Calu3 (cell line): ENCODE results near the gene ACACB. TPM values are rescaled to one million over a fixed set of nuclear protein-coding genes. Genes with fewer than 3 reads are reported as not detected.

Experiments used
- BruUV-seq: library from RNA; stranded (reverse); fragments of 400-500 nt; replicated peaks from 2 replicates; lab custom pipeline; 2021; lab: Mats Ljungman, UMichigan
- CTCF ChIA-PET: fragments of 300-600 bp; sonication (Branson Sonifier 250); formaldehyde crosslinking; loops from one replicate; lab custom pipeline; 2022; ENCODE audit warnings: antibody characterized with exemption; lab: Charles Lee
- DNase-seq: peaks from one replicate; pipeline ENCODE4 v3.0.0; 2022
- H3K27ac Mint-ChIP-seq: one replicate; pipeline ENCODE4 v1.8.0; 2022; ENCODE audit warnings: mixed read lengths; ENCODE audit not compliant: unreplicated experiment
- H3K27me3 Mint-ChIP-seq: one replicate; pipeline ENCODE4 v1.8.0; 2022; ENCODE audit warnings: mixed read lengths; ENCODE audit not compliant: unreplicated experiment
- H3K36me3 Mint-ChIP-seq: one replicate; pipeline ENCODE4 v1.8.0; 2022; ENCODE audit warnings: mild to moderate bottlenecking, moderate library complexity, mixed read lengths; ENCODE audit not compliant: insufficient read depth, unreplicated experiment
- H3K4me1 Mint-ChIP-seq: one replicate; pipeline ENCODE4 v1.8.0; 2022; ENCODE audit warnings: mild to moderate bottlenecking, low read depth, mixed read lengths; ENCODE audit not compliant: unreplicated experiment
- H3K4me3 Mint-ChIP-seq: one replicate; pipeline ENCODE4 v1.8.0; 2022; ENCODE audit warnings: mild to moderate bottlenecking, low read depth, moderate library complexity, mixed read lengths; ENCODE audit not compliant: unreplicated experiment
- H3K9me3 Mint-ChIP-seq: one replicate; pipeline ENCODE4 v1.8.0; 2022; ENCODE audit warnings: low read depth, mixed read lengths; ENCODE audit not compliant: unreplicated experiment
- CTCF ChIP-seq: fragments of 200-600 bp; IDR thresholded peaks from one replicate; pipeline ENCODE4 v1.8.0; 2022; ENCODE audit warnings: antibody characterized with exemption; ENCODE audit not compliant: unreplicated experiment
- intact Hi-C: fragments of 100-400 bp; cut with micrococcal nuclease; formaldehyde crosslinking; loops from one replicate; pipeline ENCODE4 v1.10.0; 2022; ENCODE audit not compliant: unreplicated experiment
- total RNA-seq: library from RNA; stranded (reverse); gene quantifications from 2 replicates; pipeline ENCODE4 v1.2.3, GENCODE V29; 2022

ACACB gene
- total RNA-seq, 1 experiment from 2014 or later, result 6.2 TPM

DNA sequence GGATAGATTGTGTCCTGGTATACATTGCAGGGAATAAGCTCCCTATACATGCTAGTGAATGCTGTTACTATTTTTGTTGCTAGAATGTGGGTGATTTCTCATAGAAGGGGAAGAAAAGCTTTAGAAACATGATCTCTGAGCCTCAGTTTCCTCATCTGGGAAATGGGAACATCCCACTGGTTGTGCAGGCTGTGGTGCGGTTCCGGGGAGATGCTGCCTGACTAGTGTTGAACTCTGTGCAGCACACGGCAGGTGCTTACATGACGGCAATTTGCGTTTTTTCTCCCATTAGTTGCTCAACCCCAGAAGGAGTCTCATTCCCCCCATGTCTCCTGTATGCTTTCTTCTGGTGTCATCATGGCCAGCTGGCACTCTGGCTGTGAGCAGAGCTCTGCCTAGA, 159.8 kb downstream of the ACACB start:
- H3K9me3 Mint-ChIP-seq, result no peaks in the 10 kb centered on the region
- no peaks in the 10 kb centered on the region for H3K4me1 Mint-ChIP-seq
- H3K4me3 Mint-ChIP-seq, result no peak overlapping the region
- BruUV-seq, result no TSS peak
- no peak overlapping the region for H3K27ac Mint-ChIP-seq
- no peak for DNase-seq
- peaks cover 80% of the 10 kb centered on the region for H3K27me3 Mint-ChIP-seq
- CTCF ChIA-PET, result interaction anchor here (0.6 kb wide), 1 partner anchor 138 kb away, joined by 3 read pairs; no protein-coding TSS in a partner anchor
- no peak for TF ChIP-seq CTCF
- no peaks in the 10 kb centered on the region for H3K36me3 Mint-ChIP-seq
- intact Hi-C loops, result no loop called here

DNA sequence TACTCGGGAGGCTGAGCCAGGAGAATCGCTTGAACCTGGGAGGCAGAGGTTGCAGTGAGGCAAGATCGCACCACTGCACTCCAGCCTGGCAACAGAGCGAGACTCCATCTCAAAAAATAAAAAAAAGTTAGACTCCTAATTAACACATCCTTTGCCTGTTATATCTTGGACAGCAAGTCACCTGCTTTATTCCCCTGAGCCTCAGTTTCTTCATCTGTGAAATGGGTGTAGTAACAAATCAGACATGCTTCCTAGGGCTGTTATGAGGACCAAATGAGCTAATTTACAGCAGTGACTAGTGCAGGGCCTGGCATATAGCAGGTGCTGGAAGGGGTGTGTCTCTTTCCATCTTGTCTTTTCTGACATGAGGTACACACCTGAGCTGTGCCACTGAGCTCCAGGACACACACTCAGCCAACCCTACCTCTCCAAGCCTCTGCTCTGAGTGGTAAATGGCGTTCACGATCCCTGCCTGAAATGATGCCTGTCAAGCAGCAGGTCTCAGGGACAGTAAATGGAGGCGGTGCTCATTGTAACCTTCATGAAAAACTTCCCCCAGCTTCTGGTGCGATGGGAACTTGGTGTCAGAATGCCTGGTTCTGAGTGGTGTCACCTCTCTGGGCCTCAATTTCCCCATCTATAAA, 161.0 kb downstream of the ACACB start:
- no peaks in the 10 kb centered on the region for H3K9me3 Mint-ChIP-seq
- no peak for DNase-seq
- no peak overlapping the region for H3K4me3 Mint-ChIP-seq
- no peak for TF ChIP-seq CTCF
- intact Hi-C loops, result no loop called here
- no TSS peak for BruUV-seq
- H3K36me3 Mint-ChIP-seq, result no peaks in the 10 kb centered on the region
- no peaks in the 10 kb centered on the region for H3K4me1 Mint-ChIP-seq
- peaks cover 82% of the 10 kb centered on the region for H3K27me3 Mint-ChIP-seq
- CTCF ChIA-PET, result no interaction called here
- H3K27ac Mint-ChIP-seq, result no peak overlapping the region

DNA sequence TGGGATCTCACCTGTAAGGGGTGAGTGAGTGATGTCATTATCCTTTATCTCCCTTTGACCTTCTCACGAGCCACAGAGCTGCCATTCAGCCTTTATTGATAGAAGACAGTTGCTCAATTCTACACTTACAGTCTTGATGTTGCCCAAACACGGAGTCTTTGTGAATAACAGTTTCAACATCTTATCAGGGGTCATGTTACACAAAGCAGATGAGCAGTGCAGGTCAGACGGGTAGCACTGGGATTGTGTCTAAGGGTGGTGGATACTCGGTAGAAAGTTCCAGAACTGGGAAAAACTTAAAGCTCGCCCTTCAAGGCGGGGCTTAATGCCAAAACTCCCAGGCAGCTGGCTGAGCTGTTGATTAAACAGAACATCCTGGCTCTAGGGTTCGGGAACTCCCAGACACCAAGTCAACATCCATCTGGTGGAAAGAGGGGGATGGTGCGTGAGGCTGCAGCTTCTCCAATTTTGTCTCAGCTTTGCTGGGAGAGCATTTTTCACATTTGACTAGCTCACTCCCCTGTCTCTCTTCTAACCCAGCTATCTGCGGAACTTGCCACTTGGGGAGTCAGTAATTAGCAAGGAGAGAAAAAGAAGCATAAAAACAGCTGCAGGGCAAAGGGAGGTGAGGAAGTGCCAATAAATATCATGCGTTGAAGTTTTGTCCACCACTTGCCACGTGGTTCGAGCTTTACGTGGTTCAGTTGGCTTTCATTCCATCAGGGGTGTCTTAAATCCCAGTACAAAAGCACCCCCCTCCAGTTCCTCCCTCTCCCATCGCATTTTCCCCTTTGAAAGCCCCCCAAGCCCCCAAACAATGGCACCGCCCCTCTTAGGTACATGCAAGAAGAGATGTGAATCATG, 161.7 kb downstream of the ACACB start:
- intact Hi-C loops, result no loop called here
- TF ChIP-seq CTCF, result no peak
- Mint-ChIP-seq H3K36me3 (no peaks in the 10 kb centered on the region), H3K27ac (no peak overlapping the region), H3K4me3 (no peak overlapping the region), H3K27me3 (peaks cover 78% of the 10 kb centered on the region), H3K4me1 (no peaks in the 10 kb centered on the region), H3K9me3 (no peaks in the 10 kb centered on the region)
- DNase-seq, result no peak
- CTCF ChIA-PET, result interaction anchor here (0.8 kb wide), 1 partner anchor 14 kb away, joined by 5 read pairs; no protein-coding TSS in a partner anchor
- BruUV-seq, result no TSS peak

DNA sequence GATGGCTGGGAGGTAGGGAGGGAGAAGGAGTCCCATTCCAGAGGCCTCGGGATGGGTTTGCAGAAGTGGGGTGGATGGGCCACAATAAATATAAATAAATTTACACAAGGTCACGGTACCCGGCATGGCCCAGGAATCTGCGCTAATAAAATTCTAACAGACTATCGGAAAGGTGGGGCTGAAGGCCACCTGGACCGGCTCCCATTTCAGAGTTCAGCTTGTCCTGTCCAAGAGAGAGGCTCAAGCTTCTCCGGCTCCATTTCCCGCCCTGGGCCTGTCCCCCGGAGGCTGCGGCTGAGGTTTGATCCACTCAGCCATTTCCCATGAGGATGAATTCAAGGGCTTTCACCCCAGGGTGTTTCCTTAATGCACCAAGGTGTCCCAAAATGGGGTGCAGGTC, 162.5 kb downstream of the ACACB start:
- no peak for DNase-seq
- no peaks in the 10 kb centered on the region for H3K9me3 Mint-ChIP-seq
- no peak overlapping the region for H3K4me3 Mint-ChIP-seq
- CTCF ChIA-PET, result no interaction called here
- no peak overlapping the region for H3K27ac Mint-ChIP-seq
- peaks cover 75% of the 10 kb centered on the region for H3K27me3 Mint-ChIP-seq
- BruUV-seq, result no TSS peak
- TF ChIP-seq CTCF, result no peak
- no peaks in the 10 kb centered on the region for H3K36me3 Mint-ChIP-seq
- intact Hi-C loops, result no loop called here
- H3K4me1 Mint-ChIP-seq, result no peaks in the 10 kb centered on the region
